Fibroblast of gingiva (primary cell): ENCODE data around the gene ZMAT3.

Experiments used
- DNase-seq: peaks from one replicate; pipeline ENCODE4 v3.0.0-alpha.2; 2011; ENCODE audit warnings: low read depth

Gene ZMAT3

GRCh38 chr3:179071323-179072099 is at the start of gene ZMAT3:
Gene ZMAT3, minus strand, starts transcription at chr3:179071809. Its CDS starts 4,057 bp downstream, at chr3:179067752.
- peak; percentile 81 for DNase-seq

GRCh38 chr3:179116816-179117215 is 45.2 kb upstream of the ZMAT3 start:
- DNase-seq, result peak; percentile 53

GRCh38 chr3:179115444-179115843 is 43.8 kb upstream of the ZMAT3 start:
- DNase-seq, result peak; percentile 15

GRCh38 chr3:179113903-179114302 is 42.3 kb upstream of the ZMAT3 start:
- DNase-seq, result peak; percentile 84

DNA sequence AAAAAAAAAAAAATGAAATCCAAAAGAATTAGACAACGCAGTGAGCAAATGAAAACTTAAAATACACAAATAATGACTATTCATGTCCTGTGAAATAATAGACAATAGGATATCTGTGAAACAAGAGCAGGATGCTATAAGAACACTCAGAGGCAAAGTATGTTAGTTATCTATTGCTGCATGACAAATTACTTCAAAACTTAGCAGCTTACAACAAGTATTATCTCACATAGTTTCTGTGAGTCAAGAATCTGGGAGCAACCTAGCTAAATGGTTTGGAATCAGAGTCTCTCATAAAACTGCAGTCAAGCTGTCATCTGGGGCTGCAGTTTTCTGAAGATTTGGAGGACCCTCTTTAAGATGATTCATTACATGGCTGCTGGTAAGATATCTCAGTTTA is 36.5 kb upstream of the ZMAT3 start:
- DNase-seq, result peak; percentile 58

GRCh38 chr3:179107617-179108016 is 36.0 kb upstream of the ZMAT3 start:
- DNase-seq, result no peak

DNA sequence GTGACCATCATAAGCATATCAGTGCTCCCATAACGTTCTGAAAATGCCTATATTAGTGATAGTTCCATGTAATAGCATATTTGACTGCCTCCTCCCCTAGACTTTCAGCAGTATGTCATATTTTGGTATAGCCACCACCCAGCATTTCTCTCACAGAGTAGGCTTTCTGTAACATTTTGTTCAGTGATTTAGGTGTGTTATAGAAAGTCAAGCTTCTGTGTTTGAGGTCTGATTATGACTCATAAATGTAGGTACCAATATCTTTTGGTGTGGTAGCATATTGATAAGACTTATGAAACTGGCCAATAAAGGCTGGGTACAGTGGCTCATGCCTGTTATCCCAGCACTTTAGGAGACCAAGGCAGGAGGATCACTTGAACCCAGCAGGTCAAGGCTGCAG is 34.3 kb upstream of the ZMAT3 start:
- DNase-seq, result no peak

DNA sequence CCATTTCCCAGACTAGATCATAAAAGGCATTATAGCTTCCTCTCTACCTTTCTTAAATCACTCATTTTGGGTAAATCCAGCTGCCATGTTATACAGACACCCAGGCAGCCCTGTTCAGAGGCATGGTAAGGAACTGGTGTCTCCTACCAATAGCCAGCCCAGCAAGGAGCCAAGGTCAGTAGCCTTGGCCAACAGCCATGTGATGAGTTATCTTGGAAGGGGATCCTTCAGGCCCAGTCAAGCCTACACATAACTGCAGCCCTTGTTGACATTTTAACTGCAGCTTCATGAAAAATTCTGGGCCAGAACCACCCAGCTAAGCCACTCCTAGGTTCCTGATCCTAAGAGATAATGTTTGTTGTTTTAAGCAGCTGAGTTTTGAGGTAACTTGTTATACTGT is 29.0 kb upstream of the ZMAT3 start:
- DNase-seq, result peak; percentile 30

- DNase-seq, result no peak
Measured at GRCh38 chr3:179098388-179099077, 26.9 kb upstream of the ZMAT3 start.

- DNase-seq, result no peak
Measured at GRCh38 chr3:179093807-179094206, 22.2 kb upstream of the ZMAT3 start.

DNA sequence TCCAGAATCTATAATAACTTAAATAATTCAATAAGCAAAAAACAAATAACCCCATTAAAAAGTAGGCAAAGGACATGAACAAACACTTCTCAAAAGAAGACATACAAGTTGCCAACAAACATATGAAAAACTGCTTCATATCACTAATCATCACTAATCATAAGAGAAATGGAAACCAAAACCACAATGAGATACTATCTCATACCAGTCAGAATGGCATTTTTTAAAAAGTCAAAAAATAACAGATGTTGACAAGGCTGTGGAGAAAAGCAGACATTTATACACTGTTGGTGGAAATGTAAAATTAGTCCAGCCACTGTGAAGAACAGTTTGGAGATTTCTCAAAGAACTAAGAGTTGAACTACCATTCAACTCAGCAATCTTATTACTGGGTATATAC is 19.5 kb upstream of the ZMAT3 start:
- DNase-seq, result no peak

- DNase-seq, result no peak
Measured at GRCh38 chr3:179088306-179088705, 16.7 kb upstream of the ZMAT3 start.

DNA sequence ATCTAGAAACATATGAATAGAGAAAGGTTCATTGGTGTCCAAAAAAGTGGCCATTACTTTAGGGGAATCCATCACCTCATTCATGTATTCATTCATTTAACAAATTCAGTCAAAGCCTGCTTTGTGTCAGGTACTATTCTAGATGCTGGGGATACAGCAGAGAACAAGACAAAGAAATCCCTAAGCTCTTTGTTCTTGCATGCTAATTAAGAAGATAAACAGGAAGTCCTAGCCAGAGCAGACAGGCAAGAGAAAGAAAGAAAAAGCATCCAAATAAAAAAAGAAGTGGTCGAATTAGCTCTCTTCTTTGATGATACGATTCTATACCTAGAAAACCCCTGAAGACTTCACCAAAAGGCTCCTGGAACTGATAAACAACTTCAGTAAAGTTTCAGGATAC is 12.4 kb upstream of the ZMAT3 start:
- DNase-seq, result no peak

- no peak for DNase-seq
Measured at GRCh38 chr3:179082416-179082815, 10.8 kb upstream of the ZMAT3 start.

DNA sequence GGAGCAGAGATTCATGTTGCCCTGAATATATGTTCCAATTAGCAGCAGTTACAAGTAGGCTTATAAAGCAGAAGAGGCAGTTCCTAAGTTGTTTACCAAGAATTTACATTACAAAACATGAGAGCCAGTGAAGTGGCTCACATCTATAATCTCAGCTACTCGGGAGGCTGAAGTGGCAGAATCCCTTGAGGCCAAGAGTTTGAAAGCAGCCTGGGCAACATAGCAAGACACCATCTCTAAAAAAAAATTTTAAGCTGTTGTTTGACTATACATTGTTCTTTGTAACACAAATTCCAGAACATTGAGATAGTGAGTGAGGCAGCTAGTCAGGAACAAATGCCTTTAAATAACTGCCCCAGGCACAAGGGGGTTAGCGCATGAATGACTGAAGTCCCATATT is 10.3 kb upstream of the ZMAT3 start:
- DNase-seq, result no peak

DNA sequence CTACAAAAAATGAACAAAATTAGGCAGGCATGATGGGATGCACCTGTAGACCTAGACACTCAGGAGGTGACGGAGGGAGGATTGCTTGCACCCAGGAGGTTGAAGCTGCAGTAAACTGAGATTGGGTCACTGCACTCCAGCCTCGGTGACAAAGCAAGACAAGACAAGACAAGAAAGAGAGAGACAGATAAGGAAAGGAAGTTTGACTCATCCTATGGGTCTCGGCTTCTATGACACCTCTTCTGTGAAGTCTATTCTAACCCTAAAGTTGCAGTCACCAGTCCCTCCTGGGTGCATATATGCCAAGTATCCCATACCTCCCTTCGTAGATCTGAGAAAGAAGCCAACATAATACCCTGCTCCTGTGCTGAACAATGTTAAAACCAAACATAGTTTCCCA is 7.9 kb upstream of the ZMAT3 start:
- DNase-seq, result no peak

DNA sequence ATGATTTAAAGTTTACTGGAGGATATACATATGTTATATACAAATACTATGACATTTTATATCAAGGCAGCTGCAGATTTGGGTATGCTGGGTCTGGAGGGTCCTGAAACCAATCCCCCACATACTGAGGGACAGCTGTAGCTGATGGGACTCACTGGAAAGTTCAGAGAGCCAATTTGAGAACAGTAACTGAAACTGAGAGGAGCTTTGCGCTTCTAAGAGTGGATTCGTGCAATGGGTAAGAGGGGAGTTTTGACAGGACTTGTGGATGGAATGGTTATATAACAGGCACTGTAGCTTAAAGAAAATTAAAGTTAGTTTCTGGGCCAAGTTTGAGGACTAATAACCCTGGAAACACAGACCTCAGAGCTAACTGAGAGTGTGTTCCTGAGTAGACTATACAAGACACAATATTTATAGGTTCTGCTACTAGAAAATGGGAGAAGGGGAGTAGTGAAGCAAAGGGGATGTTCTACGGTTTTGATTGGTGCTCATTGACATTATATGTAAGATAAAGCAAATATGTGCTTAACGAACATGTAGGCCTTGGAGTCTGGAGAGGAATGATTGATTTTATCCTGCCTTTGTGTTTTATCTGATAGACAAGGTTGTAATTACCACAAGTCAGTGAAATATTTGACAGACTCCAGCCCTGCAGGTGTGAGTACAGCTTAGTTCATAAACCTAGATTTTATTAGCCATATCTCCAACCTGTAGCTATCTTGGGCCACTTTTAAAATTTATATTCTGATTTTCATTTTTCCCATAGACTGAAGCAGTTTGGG is 4.8 kb upstream of the ZMAT3 start:
- DNase-seq, result no peak

DNA sequence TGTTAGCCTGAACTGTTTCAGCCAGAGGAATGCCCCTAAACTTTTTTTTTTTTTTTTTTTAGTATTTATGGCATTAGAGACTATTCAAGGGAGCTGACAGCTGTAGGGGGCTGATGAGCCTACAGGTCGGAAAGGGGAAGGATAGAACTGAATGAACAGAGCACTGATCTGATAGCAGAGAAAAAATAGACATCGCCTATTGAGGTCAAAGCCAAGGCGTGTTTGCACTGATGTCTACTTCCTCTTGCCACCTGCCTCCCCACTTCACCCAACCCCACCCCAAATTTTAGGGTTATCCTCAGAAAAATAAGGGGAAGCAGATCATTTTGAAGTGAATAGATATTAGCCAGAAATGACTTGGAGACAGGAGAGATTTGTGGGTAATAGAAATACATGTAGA is 3.0 kb upstream of the ZMAT3 start:
- DNase-seq, result no peak

DNA sequence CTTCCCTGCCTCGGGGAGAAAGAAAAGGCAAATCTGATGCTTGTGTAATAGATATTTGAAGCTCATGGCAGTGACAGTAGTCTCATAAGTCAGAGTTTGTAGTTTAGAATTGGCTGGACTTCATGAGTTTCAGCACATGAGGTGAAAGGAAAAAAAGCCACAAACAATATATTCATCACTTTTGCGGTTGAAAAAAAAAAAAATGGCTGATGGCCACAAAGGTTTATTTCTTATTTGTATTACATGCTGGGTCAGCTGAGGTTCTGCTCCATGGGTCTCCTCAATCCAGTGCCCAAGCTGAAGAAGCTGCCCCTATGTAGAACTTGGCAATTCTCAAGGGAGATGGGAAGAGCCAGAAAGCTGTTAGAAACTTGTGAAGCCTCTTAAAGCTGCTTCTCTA is 2.2 kb upstream of the ZMAT3 start:
- DNase-seq, result no peak

- DNase-seq, result no peak
Measured at GRCh38 chr3:179072100-179072438, 460 bp upstream of the ZMAT3 start.

GRCh38 chr3:179071027-179071322 is 634 bp downstream of the ZMAT3 start:
- no peak for DNase-seq

GRCh38 chr3:179069762-179070390 is 1.7 kb downstream of the ZMAT3 start:
- DNase-seq, result peak; percentile 23
